Esophagus squamous epithelium (tissue), 5 donors: ENCODE data around the gene DEAF1. TPM values are rescaled to one million over a fixed set of nuclear protein-coding genes. Genes with fewer than 3 reads are reported as not detected.

ENCODE experiments used
- DNase-seq: peaks from one replicate; lab custom pipeline; 2025; lab: John Stamatoyannopoulos, UW
- H3K27ac ChIP-seq, 4 donors: fragments of 200-600 bp; sonication (generic); one replicate each; pipeline ENCODE4 v1.5.1; 2016 to 2019; ENCODE audit warnings: mild to moderate bottlenecking in 1 of 4
- H3K27me3 ChIP-seq, 4 donors: fragments of 200-600 bp; sonication (generic); 1 replicate in 3 of 4; 2 replicates in 1 of 4; pipeline versions ENCODE4 v1.5.1 to v1.6.0; 2017 to 2021; ENCODE audit warnings: antibody characterized with exemption in 1 of 4
- H3K36me3 ChIP-seq, 3 donors: fragments of 200-600 bp; sonication (generic); one replicate each; pipeline ENCODE4 v1.5.1; 2016 to 2019
- H3K4me1 ChIP-seq, 3 donors: fragments of 200-600 bp; sonication (generic); one replicate each; pipeline ENCODE4 v1.5.1; 2017 to 2019
- H3K4me3 ChIP-seq, 4 donors: fragments of 200-600 bp; sonication (generic); 1 replicate in 3 of 4; 2 replicates in 1 of 4; pipeline ENCODE4 v1.5.1; 2016 to 2019; ENCODE audit warnings: mild to moderate bottlenecking in 2 of 4, moderate library complexity in 1 of 4
- H3K9me3 ChIP-seq, 3 donors: fragments of 200-600 bp; sonication (generic); one replicate each; pipeline ENCODE4 v1.5.1; 2016 to 2019
- POLR2A ChIP-seq, 4 donors: fragments of 450-650 bp; IDR thresholded peaks; one replicate each; pipeline ENCODE4 v1.6.1; 2017; ENCODE audit warnings: antibody characterized with exemption in 4 of 4, mild to moderate bottlenecking in 4 of 4, moderate library complexity in 3 of 4
- WGBS, 2 donors: methylation state at CpG; one replicate each; pipeline ENCODE4 v1.1.5; 2018; 5-methylcytosine and 5-hydroxymethylcytosine counted together
- intact Hi-C: fragments of 100-400 bp; cut with DNase I; formaldehyde crosslinking; loops from one replicate; pipeline ENCODE4 v1.15.0; 2022
- total RNA-seq, 4 donors: library from RNA; depleted of rRNA; stranded (reverse); fragments of >200 nt; gene quantifications; one replicate each; pipeline ENCODE4 v1.1.0, GENCODE V29; 2016
- TF ChIP-seq, protein P1 (sequence below), 6 experiments: fragments of 450-650 bp in 4 of 6; fragments of 200-600 bp in 2 of 6; sonication (generic) in 2 of 6; IDR thresholded peaks; one replicate each; pipeline ENCODE4 v1.5.1; 2016 to 2019; ENCODE audit warnings: antibody characterized with exemption in 6 of 6, mild to moderate bottlenecking in 4 of 6, moderate library complexity in 4 of 6
- donor health status: DM: yes; HTN: yes; CAD: no.

The DEAF1 gene
- total RNA-seq, 4 donors from 2014 or later, result 18.3 to 45.0 (median 25.4) TPM

DNA sequence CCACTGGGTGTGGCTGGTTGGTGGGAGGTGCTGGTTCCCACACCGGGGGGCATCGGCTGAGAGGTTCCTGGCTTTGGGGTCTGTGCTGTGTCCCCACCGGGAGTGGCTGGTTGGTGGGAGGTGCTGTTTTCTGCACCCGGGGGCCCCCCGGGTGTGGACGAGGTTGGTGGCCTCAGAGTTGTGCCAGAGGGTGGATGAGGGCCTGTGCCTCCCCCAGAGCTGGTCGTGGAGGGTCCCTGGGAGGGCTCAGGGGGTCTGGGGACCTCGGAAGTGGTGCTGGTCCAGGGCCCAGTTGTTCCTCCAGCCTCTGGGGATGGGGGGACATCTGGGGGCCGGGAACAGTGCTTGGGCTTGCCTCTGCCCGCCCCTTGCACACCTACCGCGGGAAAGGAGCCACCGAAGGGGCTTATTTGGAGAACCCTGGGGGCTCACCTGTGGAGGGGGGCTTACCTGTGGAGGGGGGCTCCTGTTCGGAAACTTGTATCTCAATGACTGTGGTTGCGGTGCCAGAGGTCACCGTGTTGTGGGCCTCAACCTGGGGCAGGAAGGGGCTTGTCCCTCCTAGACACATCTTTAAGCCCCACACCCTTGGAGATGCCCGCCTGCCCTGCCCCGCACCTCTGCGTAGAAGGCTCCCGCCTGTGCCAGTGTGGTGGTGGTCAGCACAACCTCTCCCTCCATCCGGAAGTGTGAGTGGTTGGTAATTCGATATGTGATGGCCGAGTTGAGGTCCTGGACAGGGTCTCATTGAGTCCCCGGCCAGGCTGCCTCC is 76.0 kb downstream of the DEAF1 start:
- intact Hi-C loops, result loop anchor here (5.0 kb wide), 1 partner anchor 52 kb away; no protein-coding TSS in a partner anchor
- H3K27me3 ChIP-seq, result peaks cover 0 to 9% (median 0%) of the 10 kb centered on the region in 4 donors
- WGBS, 2 donors, result 80 to 90% methylated on average over 2 of the region's 24 CpGs
- H3K4me1 ChIP-seq, result peaks cover 17 to 28% (median 27%) of the 10 kb centered on the region in 3 donors
- no peak overlapping the region for H3K4me3 ChIP-seq
- TF ChIP-seq POLR2A (IDR thresholded peaks at IDR 0.05), result no peak
- TF ChIP-seq, protein P1, sequence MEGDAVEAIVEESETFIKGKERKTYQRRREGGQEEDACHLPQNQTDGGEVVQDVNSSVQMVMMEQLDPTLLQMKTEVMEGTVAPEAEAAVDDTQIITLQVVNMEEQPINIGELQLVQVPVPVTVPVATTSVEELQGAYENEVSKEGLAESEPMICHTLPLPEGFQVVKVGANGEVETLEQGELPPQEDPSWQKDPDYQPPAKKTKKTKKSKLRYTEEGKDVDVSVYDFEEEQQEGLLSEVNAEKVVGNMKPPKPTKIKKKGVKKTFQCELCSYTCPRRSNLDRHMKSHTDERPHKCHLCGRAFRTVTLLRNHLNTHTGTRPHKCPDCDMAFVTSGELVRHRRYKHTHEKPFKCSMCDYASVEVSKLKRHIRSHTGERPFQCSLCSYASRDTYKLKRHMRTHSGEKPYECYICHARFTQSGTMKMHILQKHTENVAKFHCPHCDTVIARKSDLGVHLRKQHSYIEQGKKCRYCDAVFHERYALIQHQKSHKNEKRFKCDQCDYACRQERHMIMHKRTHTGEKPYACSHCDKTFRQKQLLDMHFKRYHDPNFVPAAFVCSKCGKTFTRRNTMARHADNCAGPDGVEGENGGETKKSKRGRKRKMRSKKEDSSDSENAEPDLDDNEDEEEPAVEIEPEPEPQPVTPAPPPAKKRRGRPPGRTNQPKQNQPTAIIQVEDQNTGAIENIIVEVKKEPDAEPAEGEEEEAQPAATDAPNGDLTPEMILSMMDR (IDR thresholded peaks at IDR 0.05), result no peak
- peaks cover 0 to 66% (median 0%) of the 10 kb centered on the region in 3 donors for H3K36me3 ChIP-seq
- H3K27ac ChIP-seq, result no peak overlapping the region
- no peaks in the 10 kb centered on the region for H3K9me3 ChIP-seq
- no peak for DNase-seq

DNA sequence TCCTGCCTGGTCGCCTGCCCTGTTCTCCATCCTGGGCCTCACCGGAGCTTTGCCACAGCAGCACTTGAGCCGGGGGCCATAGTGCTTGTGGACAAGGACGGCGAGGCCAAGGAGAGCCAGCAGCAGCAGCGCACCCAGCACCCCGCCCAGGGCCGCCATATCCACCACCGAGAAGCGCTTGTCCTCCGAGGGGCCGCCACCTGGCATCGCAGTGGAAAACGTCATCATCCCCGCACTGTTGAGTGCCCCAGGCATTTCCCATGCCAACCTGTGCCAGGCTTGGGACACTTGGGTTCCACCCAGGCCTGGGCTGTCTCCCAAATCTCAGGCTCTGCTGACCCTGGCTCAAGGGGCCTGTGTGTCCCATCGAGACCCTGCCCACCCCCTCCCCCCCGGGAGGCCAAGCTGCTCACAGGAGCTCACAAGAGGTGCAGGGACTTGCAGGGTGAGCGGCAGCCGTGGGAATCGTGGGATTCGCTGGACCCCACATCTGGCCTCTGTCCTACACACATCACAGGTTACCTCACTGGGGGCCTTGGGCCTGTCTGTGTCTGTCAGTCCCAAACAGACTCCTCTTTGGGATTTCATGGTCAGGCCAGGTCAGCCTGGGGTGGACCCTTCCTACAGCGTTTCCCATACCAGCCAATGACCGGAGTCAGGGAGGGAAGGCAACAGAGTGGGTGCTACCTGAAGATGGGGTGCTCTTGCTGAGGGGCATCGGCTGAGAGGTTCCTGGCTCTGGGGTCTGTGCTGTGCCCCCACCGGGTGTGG is 76.9 kb downstream of the DEAF1 start:
- no peak overlapping the region for H3K4me3 ChIP-seq
- no peak for TF ChIP-seq POLR2A (IDR thresholded peaks at IDR 0.05)
- TF ChIP-seq, protein P1 (IDR thresholded peaks at IDR 0.05), result no peak
- no peak for DNase-seq
- intact Hi-C loops, result loop anchor here (5.0 kb wide), 1 partner anchor 51 kb away; no protein-coding TSS in a partner anchor
- H3K4me1 ChIP-seq, result peaks cover 23 to 35% (median 35%) of the 10 kb centered on the region in 3 donors
- peaks cover 0 to 61% (median 2%) of the 10 kb centered on the region in 3 donors for H3K36me3 ChIP-seq
- no peak overlapping the region for H3K27ac ChIP-seq
- WGBS, 2 donors, result 97 to 100% methylated on average over 1 to 6 of the region's 25 CpGs
- H3K27me3 ChIP-seq, result no peaks in the 10 kb centered on the region
- H3K9me3 ChIP-seq, result no peaks in the 10 kb centered on the region

DNA sequence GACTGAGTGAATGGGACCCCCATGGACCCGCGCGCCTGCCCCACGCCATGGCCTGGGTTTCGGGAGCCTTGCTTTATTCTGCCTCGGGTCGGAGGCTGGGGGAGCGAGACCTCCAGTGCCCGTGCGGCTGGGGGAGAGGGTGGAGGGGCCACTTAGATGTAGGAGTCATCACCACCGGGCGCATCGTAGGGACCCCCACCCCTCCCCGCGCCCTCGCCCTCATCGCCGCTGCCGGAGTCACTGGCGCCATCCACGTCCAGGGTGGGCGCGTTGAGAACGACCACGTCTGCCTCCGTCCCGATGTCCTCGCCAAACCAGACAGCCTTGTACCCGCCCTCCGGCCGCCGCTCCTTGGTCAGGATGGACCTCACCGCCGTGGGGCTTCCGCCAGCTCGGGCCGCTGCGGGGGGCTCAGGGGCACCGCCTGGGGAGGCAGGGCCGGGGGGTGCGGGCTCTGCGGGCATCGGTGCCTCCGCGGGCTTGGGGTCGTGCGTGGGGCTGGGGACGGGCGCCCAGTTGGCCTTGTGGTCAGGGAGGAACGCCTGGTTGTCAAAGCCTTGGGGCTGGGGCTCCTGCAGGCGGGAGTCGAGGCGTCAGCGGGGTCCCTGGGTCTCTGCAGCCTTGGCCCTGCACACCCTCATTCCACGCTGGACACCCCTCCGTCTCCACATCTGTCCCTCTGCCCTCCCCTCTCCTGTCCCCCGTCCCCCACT is 77.7 kb downstream of the DEAF1 start:
- DNase-seq, result no peak
- H3K27me3 ChIP-seq, result no peaks in the 10 kb centered on the region
- H3K4me1 ChIP-seq, result peaks cover 28 to 43% (median 41%) of the 10 kb centered on the region in 3 donors
- H3K27ac ChIP-seq, result no peak overlapping the region
- peaks cover 0 to 61% (median 9%) of the 10 kb centered on the region in 3 donors for H3K36me3 ChIP-seq
- no peak for TF ChIP-seq POLR2A (IDR thresholded peaks at IDR 0.05)
- TF ChIP-seq, protein P1 (IDR thresholded peaks at IDR 0.05), result no peak
- intact Hi-C loops, result loop anchor here (5.0 kb wide), 1 partner anchor 50 kb away; no protein-coding TSS in a partner anchor
- WGBS, 2 donors, result 89 to 93% methylated on average over 10 to 33 of the region's 57 CpGs
- no peak overlapping the region for H3K4me3 ChIP-seq
- H3K9me3 ChIP-seq, result no peaks in the 10 kb centered on the region

DNA sequence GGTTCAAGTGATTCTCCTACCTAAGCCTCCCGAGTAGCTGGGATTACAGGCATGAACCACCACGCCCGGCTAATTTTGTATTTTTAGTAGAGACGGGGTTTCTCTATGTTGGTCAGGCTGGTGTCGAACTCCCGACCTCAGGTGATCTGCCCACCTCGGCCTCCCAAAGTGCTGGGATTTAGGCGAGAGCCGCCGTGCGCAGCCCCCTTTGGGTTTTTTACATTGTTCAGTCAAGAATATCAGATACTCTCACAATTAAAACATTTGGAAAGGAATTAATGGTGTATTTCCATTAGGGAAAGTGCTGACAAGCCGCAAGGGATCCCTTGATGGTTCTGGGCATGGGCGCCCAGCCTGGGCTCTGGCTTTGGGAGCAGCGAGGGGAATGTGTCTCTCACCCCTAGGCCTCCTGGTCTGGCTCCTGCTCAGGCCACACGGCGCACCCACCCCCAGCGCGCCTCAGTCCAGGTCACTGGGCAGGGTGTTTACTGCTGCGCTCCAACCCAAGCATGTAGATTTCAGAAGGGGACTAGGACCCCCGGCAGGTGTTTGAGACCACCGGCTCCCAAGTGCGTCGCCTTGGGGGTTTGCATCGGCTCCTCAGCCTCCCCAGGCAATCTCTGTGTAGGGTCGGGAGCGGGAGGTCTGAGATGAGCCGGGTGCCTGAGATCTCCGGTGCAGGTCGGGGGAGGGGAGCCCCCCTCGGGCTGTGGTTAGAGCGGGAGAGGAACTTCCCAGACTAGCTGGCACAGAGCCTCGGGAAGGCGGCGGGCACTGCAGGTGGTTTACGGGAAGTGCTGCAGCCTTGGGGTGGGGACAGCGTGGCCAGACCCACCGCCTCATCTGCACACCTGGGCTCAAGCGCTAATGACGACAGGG is 78.5 kb downstream of the DEAF1 start:
- H3K27ac ChIP-seq, result peak overlapping the region; percentile 94 to 98 (median 97)
- intact Hi-C loops, result loop anchor here (5.0 kb wide), 1 partner anchor 49 kb away; no protein-coding TSS in a partner anchor
- no peak for DNase-seq
- peaks cover 1 to 61% (median 16%) of the 10 kb centered on the region in 3 donors for H3K36me3 ChIP-seq
- H3K9me3 ChIP-seq, result no peaks in the 10 kb centered on the region
- no peaks in the 10 kb centered on the region for H3K27me3 ChIP-seq
- no peak for TF ChIP-seq POLR2A (IDR thresholded peaks at IDR 0.05)
- TF ChIP-seq, protein P1 (IDR thresholded peaks at IDR 0.05), result no peak
- H3K4me3 ChIP-seq, result peak overlapping the region; percentile 58 to 78 (median 72)
- WGBS, 2 donors, result 73 to 75% methylated on average over 13 to 17 of the region's 39 CpGs
- peaks cover 32 to 51% (median 45%) of the 10 kb centered on the region in 3 donors for H3K4me1 ChIP-seq
